Measurements from ENCODE around the gene KIFC3.

GRCh38 chr16:57728336-57729181 is 73.7 kb downstream of the KIFC3 start:
- TF ChIP-seq ZNF777 (CRISPR knock-in tag; IDR thresholded peaks at IDR 0.05) (no peak), ZNF850 (CRISPR knock-in tag; conservative IDR thresholded peaks at IDR 0.05) (no peak), ETV5 (CRISPR knock-in tag; IDR thresholded peaks at IDR 0.05; ENCODE audit: borderline replicate concordance) (no peak), ZNF207 (IDR thresholded peaks at IDR 0.05; ENCODE audit: borderline replicate concordance) (no peak), SIN3A (IDR thresholded peaks at IDR 0.05; ENCODE audit: borderline replicate concordance, low read depth, low read length) (no peak), BHLHE40 (IDR thresholded peaks at IDR 0.05; ENCODE audit: low read length) (no peak)

Data from HepG2 (cell line).